Lower leg skin (tissue), 4 donors: ENCODE data around the gene XK. TPM values are rescaled to one million over a fixed set of nuclear protein-coding genes. Genes with fewer than 3 reads are reported as not detected.

ENCODE experiments used
- DNase-seq, 2 donors: peaks; one replicate each; pipeline ENCODE4 v3.0.0-alpha.2; 2019; ENCODE audit warnings: low spot score in 2 of 2
- H3K4me3 ChIP-seq: fragments of 200-600 bp; sonication (generic); 2 replicates; pipeline ENCODE4 v1.5.1; 2017; ENCODE audit warnings: mild to moderate bottlenecking, low read depth; ENCODE audit not compliant: poor library complexity, severe bottlenecking
- POLR2A ChIP-seq, 2 donors: fragments of 450-650 bp; IDR thresholded peaks; one replicate each; pipeline ENCODE4 v1.6.1; 2016 to 2017; ENCODE audit warnings: antibody characterized with exemption in 2 of 2, mild to moderate bottlenecking in 1 of 2, moderate library complexity in 1 of 2
- WGBS, 2 donors: methylation state at CpG; one replicate each; pipeline ENCODE4 v1.1.5; 2018; 5-methylcytosine and 5-hydroxymethylcytosine counted together
- intact Hi-C: fragments of 100-400 bp; cut with DNase I; formaldehyde crosslinking; loops from one replicate; pipeline ENCODE4 v1.15.0; 2023; ENCODE audit warnings: low total_unique reads
- total RNA-seq, 4 donors: library from RNA; depleted of rRNA; stranded (reverse); fragments of >200 nt; gene quantifications; one replicate each; pipeline ENCODE4 v1.1.0, GENCODE V29; 2016
- TF ChIP-seq, protein P1 (sequence below), 3 donors: fragments of 450-650 bp; IDR thresholded peaks; one replicate each; pipeline ENCODE4 v1.5.1; 2016; ENCODE audit warnings: antibody characterized with exemption in 3 of 3, mild to moderate bottlenecking in 3 of 3, moderate library complexity in 2 of 3

XK gene
- total RNA-seq, 4 donors from 2014 or later: 1.1 to 2.5 (median 1.6) TPM

DNA sequence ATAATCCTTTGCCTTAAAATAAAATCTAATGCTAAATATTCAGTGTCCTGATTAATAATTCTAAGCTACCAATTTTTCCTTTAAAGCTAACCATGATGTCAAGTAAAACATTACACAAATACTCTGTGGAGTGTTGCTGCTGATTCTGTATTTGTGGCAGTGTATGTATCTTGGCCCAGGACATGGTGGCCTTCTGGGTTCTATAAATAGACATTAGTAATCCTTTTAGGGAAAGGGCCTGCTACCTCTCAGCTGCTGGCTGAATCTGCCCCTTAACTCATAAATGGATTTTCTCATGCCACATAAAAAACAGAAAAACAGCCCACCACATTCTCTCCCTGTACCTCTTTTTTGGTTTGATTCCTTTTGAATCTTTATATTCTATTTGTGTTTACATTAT is 1.2 kb upstream of the XK start:
- no peak for DNase-seq
- TF ChIP-seq POLR2A (IDR thresholded peaks at IDR 0.05): no peak
- TF ChIP-seq, protein P1, sequence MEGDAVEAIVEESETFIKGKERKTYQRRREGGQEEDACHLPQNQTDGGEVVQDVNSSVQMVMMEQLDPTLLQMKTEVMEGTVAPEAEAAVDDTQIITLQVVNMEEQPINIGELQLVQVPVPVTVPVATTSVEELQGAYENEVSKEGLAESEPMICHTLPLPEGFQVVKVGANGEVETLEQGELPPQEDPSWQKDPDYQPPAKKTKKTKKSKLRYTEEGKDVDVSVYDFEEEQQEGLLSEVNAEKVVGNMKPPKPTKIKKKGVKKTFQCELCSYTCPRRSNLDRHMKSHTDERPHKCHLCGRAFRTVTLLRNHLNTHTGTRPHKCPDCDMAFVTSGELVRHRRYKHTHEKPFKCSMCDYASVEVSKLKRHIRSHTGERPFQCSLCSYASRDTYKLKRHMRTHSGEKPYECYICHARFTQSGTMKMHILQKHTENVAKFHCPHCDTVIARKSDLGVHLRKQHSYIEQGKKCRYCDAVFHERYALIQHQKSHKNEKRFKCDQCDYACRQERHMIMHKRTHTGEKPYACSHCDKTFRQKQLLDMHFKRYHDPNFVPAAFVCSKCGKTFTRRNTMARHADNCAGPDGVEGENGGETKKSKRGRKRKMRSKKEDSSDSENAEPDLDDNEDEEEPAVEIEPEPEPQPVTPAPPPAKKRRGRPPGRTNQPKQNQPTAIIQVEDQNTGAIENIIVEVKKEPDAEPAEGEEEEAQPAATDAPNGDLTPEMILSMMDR (IDR thresholded peaks at IDR 0.05): no peak
- no peak overlapping the region for H3K4me3 ChIP-seq
- intact Hi-C loops: no loop called here

DNA sequence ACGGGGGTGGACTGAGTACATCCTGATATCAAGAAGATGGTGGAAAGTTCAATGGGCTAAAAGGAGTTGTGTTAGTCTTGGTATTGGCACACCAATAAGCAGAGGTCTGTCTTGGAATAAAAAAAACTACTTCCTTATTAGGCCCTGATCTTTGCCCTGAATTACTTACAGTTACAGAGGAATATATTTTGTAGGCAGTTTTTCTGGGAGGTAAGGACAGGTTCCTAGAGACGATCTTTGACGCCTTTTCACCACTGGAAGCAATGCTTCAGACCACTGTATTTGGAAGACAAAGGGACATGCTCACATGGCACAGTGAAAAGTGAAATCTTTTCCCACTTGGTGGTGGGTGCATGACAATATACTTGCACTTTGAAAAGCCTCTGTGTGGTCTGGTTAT is 618 bp upstream of the XK start:
- H3K4me3 ChIP-seq: no peak overlapping the region
- TF ChIP-seq, protein P1 (IDR thresholded peaks at IDR 0.05): no peak
- no peak for DNase-seq
- intact Hi-C loops: no loop called here
- WGBS, 2 donors: 70 to 75% methylated on average over 3 of the region's 3 CpGs

- DNase-seq: no peak
- H3K4me3 ChIP-seq: no peak overlapping the region
- 70 to 82% methylated on average over 9 of the region's 9 CpGs for WGBS, 2 donors
- intact Hi-C loops: no loop called here
- no peak for TF ChIP-seq POLR2A (IDR thresholded peaks at IDR 0.05)
- TF ChIP-seq, protein P1 (IDR thresholded peaks at IDR 0.05): no peak
Measured at GRCh38 chrX:37686369-37686995, 891 bp downstream of the XK start.

GRCh38 chrX:37686996-37687395 is 1.4 kb downstream of the XK start:
- no peak overlapping the region for H3K4me3 ChIP-seq
- DNase-seq: no peak
- WGBS, 2 donors: 84 to 97% methylated on average over 3 of the region's 3 CpGs
- TF ChIP-seq POLR2A (IDR thresholded peaks at IDR 0.05): no peak
- TF ChIP-seq, protein P1 (IDR thresholded peaks at IDR 0.05): no peak
- intact Hi-C loops: no loop called here

DNA sequence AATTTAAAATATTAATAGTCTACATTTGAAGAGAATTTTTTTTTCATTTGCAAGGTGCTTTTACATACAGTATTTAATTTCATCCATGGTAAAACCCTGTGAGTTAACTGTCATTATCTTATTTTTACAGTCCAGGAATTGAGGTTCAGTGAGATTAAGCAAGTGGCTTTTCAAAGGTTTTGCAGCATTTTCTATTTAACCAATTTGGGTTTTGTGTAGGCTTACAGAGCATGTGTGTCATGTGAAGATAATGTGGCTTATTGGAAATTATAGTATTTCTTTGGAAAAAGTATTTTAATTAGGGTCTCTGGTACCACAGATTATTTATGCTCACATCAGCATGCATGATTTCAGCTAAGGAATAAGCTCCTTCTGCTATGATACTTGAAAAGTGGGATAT is 4.5 kb downstream of the XK start:
- TF ChIP-seq, protein P1 (IDR thresholded peaks at IDR 0.05): no peak
- no peak for TF ChIP-seq POLR2A (IDR thresholded peaks at IDR 0.05)
- no peak overlapping the region for H3K4me3 ChIP-seq
- no peak for DNase-seq
- intact Hi-C loops: no loop called here

DNA sequence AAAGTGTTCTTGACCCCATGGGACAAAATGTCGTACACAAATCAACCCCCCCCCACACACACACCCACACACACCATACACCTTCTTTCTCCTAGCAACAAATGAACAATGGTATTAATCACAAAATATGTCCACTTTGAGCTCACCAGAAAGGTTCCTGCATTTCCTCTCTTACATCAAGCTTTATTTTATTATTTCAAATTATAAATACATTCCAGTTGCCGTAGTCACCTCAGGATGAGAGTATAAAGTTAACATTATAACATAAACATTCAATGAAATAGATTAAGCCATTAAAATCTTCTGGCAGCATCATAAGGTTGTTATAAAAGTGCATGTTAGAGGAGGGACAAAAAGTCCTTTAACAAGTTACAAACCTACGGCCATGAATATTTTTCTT is 7.3 kb downstream of the XK start:
- intact Hi-C loops: no loop called here
- no peak for TF ChIP-seq POLR2A (IDR thresholded peaks at IDR 0.05)
- TF ChIP-seq, protein P1 (IDR thresholded peaks at IDR 0.05): no peak
- WGBS, 2 donors: 76 to 87% methylated on average over 3 of the region's 3 CpGs
- no peak for DNase-seq
- no peak overlapping the region for H3K4me3 ChIP-seq
